ENCODE measurements around the gene PRRG1. TPM values are rescaled to one million over a fixed set of nuclear protein-coding genes. Genes with fewer than 3 reads are reported as not detected.
"Not testable (repeated sequence)": the region's sequence is repeated elsewhere in the genome, so short reads cannot be mapped to it uniquely, and the experiment has no call there.

PRRG1 gene
- 3.0 and 4.0 TPM in 2 replicates for polyA plus RNA-seq (2012; rRNA removed)
- polyA plus RNA-seq (2012; cell fraction: cytosol; rRNA removed): 4.1 and 4.8 TPM in 2 replicates
- 2.5 and 3.6 TPM in 2 replicates for polyA plus RNA-seq (2012; cell fraction: nucleus; rRNA removed)

DNA sequence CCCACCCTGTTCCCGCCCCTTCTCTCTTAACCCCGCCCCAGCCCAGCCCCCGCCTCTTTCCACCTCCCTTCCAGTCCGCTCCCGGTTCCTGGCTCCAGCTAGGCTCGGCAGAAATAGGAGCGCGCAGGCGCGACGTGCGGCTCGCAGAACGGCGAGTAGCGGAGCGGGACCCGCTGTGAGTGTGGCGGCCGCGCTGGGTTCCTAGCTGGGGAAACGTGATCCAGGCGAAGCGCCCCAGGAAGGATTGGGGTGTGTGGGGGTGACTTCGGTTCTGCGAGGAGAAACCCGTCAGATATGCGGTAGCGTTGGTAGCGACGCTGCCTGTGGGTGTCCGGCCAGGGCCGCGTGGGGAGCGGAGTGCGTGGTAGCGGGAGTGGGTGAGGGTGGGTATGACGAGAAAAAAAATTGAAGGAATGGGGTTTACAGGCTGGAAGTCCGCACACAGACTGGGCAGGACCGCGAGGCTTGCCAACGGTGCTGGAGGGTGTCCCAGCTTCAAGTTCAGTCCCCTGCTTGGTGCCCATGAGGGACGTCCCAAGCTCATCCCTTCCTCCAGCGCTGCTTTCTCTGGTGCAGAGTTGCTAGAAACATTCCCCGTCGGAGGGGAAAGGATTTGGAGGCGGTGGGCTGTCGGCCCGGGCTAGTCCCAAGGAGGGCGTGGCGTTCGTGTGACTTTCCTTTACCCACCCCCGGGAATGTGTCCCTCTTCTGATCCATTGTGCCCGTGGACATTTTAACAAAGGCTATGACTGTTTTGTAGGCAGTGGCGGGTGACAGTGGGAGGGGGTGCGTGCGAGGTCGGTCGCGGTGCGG is at the start of gene PRRG1:
PRRG1 (plus strand) TSS at position 144 of the 813 bp plus-strand sequence. CDS start 56,886 bp downstream, outside the sequence.
- Histone ChIP-seq H3K4me1 (ENCODE audit: control insufficient read depth in 1 of 2, insufficient read depth in 2 of 2, low read depth in 1 of 2, low read length in 1 of 2) (peaks cover 0 to 3% of the 10 kb centered on the region in 2 experiments; a peak in 1 of 4 replicates), H3F3A (replicated peaks; ENCODE audit: insufficient read depth) (no peaks in the 10 kb centered on the region), H3K27me3 (ENCODE audit: insufficient read depth) (no peaks in the 10 kb centered on the region), H3K79me2 (ENCODE audit: insufficient read depth) (peaks cover 12% of the 10 kb centered on the region), H2AFZ (ENCODE audit: low read depth) (peak within 1 kb of the TSS; percentile 69; the same call in 1 of the 2 replicates), H3K9me3 (no peaks in the 10 kb centered on the region), H3K27ac (ENCODE audit: low read depth in 2 of 2, low read length in 1 of 2) (peak within 1 kb of the TSS in 1 of 2 experiments; percentile 50; a peak in 1 of 4 replicates), H3K9ac (peak within 1 kb of the TSS; percentile 68; the same call in 1 of the 2 replicates), H3K4me2 (peak within 1 kb of the TSS; percentile 82), H3K36me3 (replicated peaks in 1 of 2; ENCODE audit: control insufficient read depth in 1 of 2, insufficient read depth in 2 of 2, low read length in 1 of 2) (no peaks in the 10 kb centered on the region), H3K4me3 (ENCODE audit: low read depth in 2 of 2, low read length in 1 of 2) (peak within 1 kb of the TSS; percentile 54 to 67), H4K20me1 (ENCODE audit: insufficient read depth) (no peaks in the 10 kb centered on the region), H3K9me2 (0 out of 2 replicates have a peak, but pooled peaks cover 2% of the 10 kb centered on the region)
- DNase-seq: peak; percentile 64
- ChIA-PET CTCF (no interaction called here), POLR2A (no interaction called here)
- peak; percentile 22; the same call in 1 of the 2 replicates for TF ChIP-seq POLR2AphosphoS5 (IDR thresholded peaks at IDR 0.05; ENCODE audit: low read depth, low read length)
- TF ChIP-seq, protein P1, sequence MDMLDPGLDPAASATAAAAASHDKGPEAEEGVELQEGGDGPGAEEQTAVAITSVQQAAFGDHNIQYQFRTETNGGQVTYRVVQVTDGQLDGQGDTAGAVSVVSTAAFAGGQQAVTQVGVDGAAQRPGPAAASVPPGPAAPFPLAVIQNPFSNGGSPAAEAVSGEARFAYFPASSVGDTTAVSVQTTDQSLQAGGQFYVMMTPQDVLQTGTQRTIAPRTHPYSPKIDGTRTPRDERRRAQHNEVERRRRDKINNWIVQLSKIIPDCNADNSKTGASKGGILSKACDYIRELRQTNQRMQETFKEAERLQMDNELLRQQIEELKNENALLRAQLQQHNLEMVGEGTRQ (IDR thresholded peaks at IDR 0.05; ENCODE audit: borderline replicate concordance, low read depth, low read length): no peak
- TF ChIP-seq NRF1 (IDR thresholded peaks at IDR 0.05; ENCODE audit: low read depth, low read length): peak; percentile 22; the same call in 1 of the 2 replicates
- 29% methylated on average over 55 of the region's 61 CpGs for WGBS (ENCODE audit: low lambda C conversion rate)

DNA sequence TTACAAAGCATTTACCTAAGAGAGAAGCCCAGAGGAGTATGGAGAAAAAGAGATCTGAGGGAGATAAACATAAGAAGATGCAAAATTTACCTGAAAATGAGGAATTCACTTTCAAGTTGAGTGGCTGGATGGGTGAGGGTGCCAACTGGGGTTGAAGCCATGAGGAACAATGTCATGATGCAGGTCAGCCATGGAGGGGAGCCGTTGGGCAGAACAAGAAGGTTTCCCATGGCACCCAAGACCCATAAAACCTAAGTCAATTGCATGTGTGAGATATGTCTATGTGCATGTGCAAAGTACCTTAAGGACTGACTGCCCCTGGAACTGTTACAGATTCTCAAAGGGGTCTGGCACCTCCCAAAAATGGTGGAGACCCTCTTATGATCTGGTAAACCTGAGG is 46.6 kb upstream of the PRRG1 start:
- H3F3A ChIP-seq (replicated peaks; ENCODE audit: insufficient read depth): no peaks in the 10 kb centered on the region
- DNase-seq: no peak
- WGBS (ENCODE audit: low lambda C conversion rate): 0% methylated on average over 1 of the region's 1 CpG

DNA sequence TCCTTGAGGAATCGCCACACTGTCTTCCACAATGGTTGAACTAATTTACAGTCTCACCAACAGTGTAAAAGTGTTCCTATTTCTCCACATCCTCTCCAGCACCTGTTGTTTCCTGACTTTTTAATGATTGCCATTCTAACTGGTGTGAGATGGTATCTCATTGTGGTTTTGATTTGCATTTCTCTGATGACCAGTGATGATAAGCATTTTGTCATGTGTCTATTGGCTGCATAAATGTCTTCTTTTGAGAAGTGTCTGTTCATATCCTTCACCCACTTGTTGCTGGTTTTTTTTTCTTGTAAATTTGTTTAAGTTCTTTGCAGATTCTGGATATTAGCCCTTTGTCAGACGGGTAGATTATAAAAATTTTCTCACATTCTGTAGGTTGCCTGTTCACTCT is 43.9 kb upstream of the PRRG1 start:
- DNase-seq; H3K9ac ChIP-seq; CTCF ChIA-PET; H3K4me1 ChIP-seq (ENCODE audit: control insufficient read depth in 1 of 2, insufficient read depth in 2 of 2, low read depth in 1 of 2, low read length in 1 of 2); H3K27ac ChIP-seq (ENCODE audit: low read depth in 2 of 2, low read length in 1 of 2); H3K4me2 ChIP-seq; POLR2A ChIA-PET; H3K9me3 ChIP-seq; H2AFZ ChIP-seq (ENCODE audit: low read depth); H3K27me3 ChIP-seq (ENCODE audit: insufficient read depth); H4K20me1 ChIP-seq (ENCODE audit: insufficient read depth); H3K79me2 ChIP-seq (ENCODE audit: insufficient read depth); H3K9me2 ChIP-seq; H3K36me3 ChIP-seq (replicated peaks in 1 of 2; ENCODE audit: control insufficient read depth in 1 of 2, insufficient read depth in 2 of 2, low read length in 1 of 2); H3K4me3 ChIP-seq (ENCODE audit: low read depth in 2 of 2, low read length in 1 of 2); H3F3A ChIP-seq (replicated peaks; ENCODE audit: insufficient read depth): not testable (repeated sequence)
- 6% methylated on average over 2 of the region's 2 CpGs for WGBS (ENCODE audit: low lambda C conversion rate)

More for the DNA sequence above, 46.6 kb upstream of the PRRG1 start:
- TF ChIP-seq, protein P2, sequence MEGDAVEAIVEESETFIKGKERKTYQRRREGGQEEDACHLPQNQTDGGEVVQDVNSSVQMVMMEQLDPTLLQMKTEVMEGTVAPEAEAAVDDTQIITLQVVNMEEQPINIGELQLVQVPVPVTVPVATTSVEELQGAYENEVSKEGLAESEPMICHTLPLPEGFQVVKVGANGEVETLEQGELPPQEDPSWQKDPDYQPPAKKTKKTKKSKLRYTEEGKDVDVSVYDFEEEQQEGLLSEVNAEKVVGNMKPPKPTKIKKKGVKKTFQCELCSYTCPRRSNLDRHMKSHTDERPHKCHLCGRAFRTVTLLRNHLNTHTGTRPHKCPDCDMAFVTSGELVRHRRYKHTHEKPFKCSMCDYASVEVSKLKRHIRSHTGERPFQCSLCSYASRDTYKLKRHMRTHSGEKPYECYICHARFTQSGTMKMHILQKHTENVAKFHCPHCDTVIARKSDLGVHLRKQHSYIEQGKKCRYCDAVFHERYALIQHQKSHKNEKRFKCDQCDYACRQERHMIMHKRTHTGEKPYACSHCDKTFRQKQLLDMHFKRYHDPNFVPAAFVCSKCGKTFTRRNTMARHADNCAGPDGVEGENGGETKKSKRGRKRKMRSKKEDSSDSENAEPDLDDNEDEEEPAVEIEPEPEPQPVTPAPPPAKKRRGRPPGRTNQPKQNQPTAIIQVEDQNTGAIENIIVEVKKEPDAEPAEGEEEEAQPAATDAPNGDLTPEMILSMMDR (IDR thresholded peaks at IDR 0.05): peak; percentile 41
- no peak for TF ChIP-seq NRF1 (IDR thresholded peaks at IDR 0.05; ENCODE audit: low read depth, low read length)
- H3K27me3 ChIP-seq (ENCODE audit: insufficient read depth): no peaks in the 10 kb centered on the region
- ChIA-PET POLR2A (no interaction called here), CTCF (no interaction called here)
- no peak overlapping the region for H3K4me2 ChIP-seq
- H3K4me3 ChIP-seq (ENCODE audit: low read depth in 2 of 2, low read length in 1 of 2): no peak overlapping the region
- no peaks in the 10 kb centered on the region for H3K9me3 ChIP-seq
- no peaks in the 10 kb centered on the region for H3K36me3 ChIP-seq (replicated peaks in 1 of 2; ENCODE audit: control insufficient read depth in 1 of 2, insufficient read depth in 2 of 2, low read length in 1 of 2)
- H3K4me1 ChIP-seq (ENCODE audit: control insufficient read depth in 1 of 2, insufficient read depth in 2 of 2, low read depth in 1 of 2, low read length in 1 of 2): no peaks in the 10 kb centered on the region
- H3K9me2 ChIP-seq: no peaks in the 10 kb centered on the region
- no peak overlapping the region for H3K9ac ChIP-seq
- no peak overlapping the region for H2AFZ ChIP-seq (ENCODE audit: low read depth)
- H4K20me1 ChIP-seq (ENCODE audit: insufficient read depth): no peaks in the 10 kb centered on the region
- H3K79me2 ChIP-seq (ENCODE audit: insufficient read depth): no peaks in the 10 kb centered on the region
- H3K27ac ChIP-seq (ENCODE audit: low read depth in 2 of 2, low read length in 1 of 2): no peak overlapping the region
